ENCODE data around the gene NRIP1.

The NRIP1 gene

DNA sequence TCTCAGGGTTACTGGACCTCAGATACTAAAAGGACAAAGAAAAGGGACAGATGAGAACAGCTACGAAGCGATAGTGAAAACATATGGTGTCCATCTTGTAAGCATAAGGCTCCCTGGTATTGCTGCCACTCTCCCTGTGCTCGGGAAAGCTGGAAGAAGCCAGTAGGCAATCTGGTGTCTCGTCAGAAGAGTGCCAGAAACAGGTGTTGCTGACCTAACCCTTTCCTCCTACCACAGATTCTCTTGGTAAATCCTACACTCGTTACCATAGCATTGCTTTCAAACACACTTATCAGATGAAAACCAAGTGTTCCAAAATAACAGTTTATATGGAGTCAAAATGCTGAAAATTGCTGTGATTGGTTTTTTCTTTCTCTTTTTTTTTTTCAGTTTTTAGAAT is 146.3 kb downstream of the NRIP1 start:
- Histone ChIP-seq H2AFZ (ENCODE audit: insufficient read depth, low read length, poor library complexity) (no peak overlapping the region), H4K91ac (ENCODE audit: low read depth, low read length) (peak overlapping the region; percentile 55), H3K4me2 (ENCODE audit: low read length) (no peak overlapping the region), H3K4me1 (ENCODE audit: control insufficient read depth in 1 of 2, insufficient read depth in 2 of 2, low read length in 2 of 2) (peaks cover 4 to 10% of the 10 kb centered on the region in 2 experiments), H3K23ac (ENCODE audit: low read length) (no peak overlapping the region), H3K18ac (ENCODE audit: low read length) (peak overlapping the region; percentile 78), H2BK120ac (ENCODE audit: insufficient read depth, low read length, poor library complexity) (peak overlapping the region; percentile 80), H3K4me3 (ENCODE audit: low read depth, low read length) (no peak overlapping the region), H3K27me3 (ENCODE audit: insufficient read depth, low read length) (no peaks in the 10 kb centered on the region), H2BK12ac (ENCODE audit: low read length) (peak overlapping the region; percentile 97), H3K9me3 (ENCODE audit: insufficient read depth, low read depth, low read length) (no peaks in the 10 kb centered on the region), H2AK5ac (ENCODE audit: low read length) (peak overlapping the region; percentile 93), H3K9ac (ENCODE audit: low read length) (no peak overlapping the region), H3K4ac (ENCODE audit: low read depth, low read length) (peak overlapping the region; percentile 46), H3K36me3 (ENCODE audit: control insufficient read depth in 1 of 2, insufficient read depth in 2 of 2, low read length in 2 of 2) (no peaks in the 10 kb centered on the region), H4K12ac (ENCODE audit: low read depth, low read length) (no peak overlapping the region), H2BK5ac (ENCODE audit: low read depth, low read length, poor library complexity) (peak overlapping the region; percentile 40), H3K14ac (ENCODE audit: low read length) (peak overlapping the region; percentile 70), H4K8ac (ENCODE audit: low read depth, low read length) (no peak overlapping the region), H3K79me2 (ENCODE audit: control insufficient read depth, insufficient read depth, low read length, poor library complexity) (peaks cover 4% of the 10 kb centered on the region), H3K27ac (ENCODE audit: low read depth, low read length) (peak overlapping the region; percentile 34), H3K79me1 (ENCODE audit: low read length) (peaks cover 10% of the 10 kb centered on the region)
- DNase-seq = peak; percentile 85 to 93
- WGBS (ENCODE audit: extremely low coverage, insufficient coverage, insufficient read length) = no CpG with 5 or more reads among the region's 5 CpGs

- Histone ChIP-seq H3K36me3 (ENCODE audit: control insufficient read depth in 1 of 2, insufficient read depth in 2 of 2, low read length in 2 of 2) (no peaks in the 10 kb centered on the region), H3K4me1 (ENCODE audit: control insufficient read depth in 1 of 2, insufficient read depth in 2 of 2, low read length in 2 of 2) (peaks cover 4 to 10% of the 10 kb centered on the region in 2 experiments), H3K4ac (ENCODE audit: low read depth, low read length) (no peak overlapping the region), H3K9me3 (ENCODE audit: insufficient read depth, low read depth, low read length) (no peaks in the 10 kb centered on the region), H3K9ac (ENCODE audit: low read length) (no peak overlapping the region), H2BK120ac (ENCODE audit: insufficient read depth, low read length, poor library complexity) (no peak overlapping the region), H3K18ac (ENCODE audit: low read length) (no peak overlapping the region), H4K91ac (ENCODE audit: low read depth, low read length) (no peak overlapping the region), H3K4me3 (ENCODE audit: low read depth, low read length) (no peak overlapping the region), H3K79me2 (ENCODE audit: control insufficient read depth, insufficient read depth, low read length, poor library complexity) (peaks cover 4% of the 10 kb centered on the region), H4K8ac (ENCODE audit: low read depth, low read length) (no peak overlapping the region), H3K27ac (ENCODE audit: low read depth, low read length) (peak overlapping the region; percentile 65), H2BK12ac (ENCODE audit: low read length) (no peak overlapping the region), H3K27me3 (ENCODE audit: insufficient read depth, low read length) (no peaks in the 10 kb centered on the region), H4K12ac (ENCODE audit: low read depth, low read length) (no peak overlapping the region), H2AFZ (ENCODE audit: insufficient read depth, low read length, poor library complexity) (no peak overlapping the region), H2BK5ac (ENCODE audit: low read depth, low read length, poor library complexity) (no peak overlapping the region), H3K14ac (ENCODE audit: low read length) (no peak overlapping the region), H3K4me2 (ENCODE audit: low read length) (no peak overlapping the region), H2AK5ac (ENCODE audit: low read length) (no peak overlapping the region), H3K79me1 (ENCODE audit: low read length) (peaks cover 10% of the 10 kb centered on the region), H3K23ac (ENCODE audit: low read length) (no peak overlapping the region)
- DNase-seq = peak; percentile 65 to 90
- no CpG with 5 or more reads among the region's 2 CpGs for WGBS (ENCODE audit: extremely low coverage, insufficient coverage, insufficient read length)
These were observed 147.0 kb downstream of the NRIP1 start for GRCh38 chr21:14917762-14918161.

DNA sequence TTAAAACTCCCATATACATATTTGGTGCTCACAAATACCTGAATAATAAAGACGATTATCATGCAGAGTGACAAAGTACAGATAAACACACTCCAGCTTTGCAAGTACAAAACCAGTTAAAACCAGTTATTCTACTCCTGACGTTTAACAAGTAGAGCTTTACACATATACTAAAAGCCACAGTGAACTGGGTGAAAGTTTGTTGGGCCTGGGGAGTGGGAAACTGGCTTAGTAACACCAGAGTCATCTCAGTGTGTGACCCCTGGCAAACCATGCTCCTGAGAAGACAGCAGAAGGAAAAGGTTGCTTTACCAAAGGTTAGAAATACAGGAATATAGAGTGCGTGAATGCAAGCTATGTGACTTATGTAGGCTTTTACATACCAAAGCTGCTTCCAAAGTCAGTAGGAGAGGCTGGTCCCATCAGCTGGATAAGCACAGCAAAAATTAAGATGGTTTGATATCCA is 148.1 kb downstream of the NRIP1 start:
- H3K18ac ChIP-seq (ENCODE audit: low read length) = no peak overlapping the region
- H3K23ac ChIP-seq (ENCODE audit: low read length) = no peak overlapping the region
- peaks cover 2% of the 10 kb centered on the region for H3K9me3 ChIP-seq (ENCODE audit: insufficient read depth, low read depth, low read length)

GRCh38 chr21:14913638-14914037 is 151.2 kb downstream of the NRIP1 start:
- no peak overlapping the region for H2BK120ac ChIP-seq (ENCODE audit: insufficient read depth, low read length, poor library complexity)
- H3K79me1 ChIP-seq (ENCODE audit: low read length) = peaks cover 21% of the 10 kb centered on the region
- H3K79me2 ChIP-seq (ENCODE audit: control insufficient read depth, insufficient read depth, low read length, poor library complexity) = peaks cover 4% of the 10 kb centered on the region
- no peak overlapping the region for H3K23ac ChIP-seq (ENCODE audit: low read length)
- H4K8ac ChIP-seq (ENCODE audit: low read depth, low read length) = no peak overlapping the region
- no peak overlapping the region for H3K9ac ChIP-seq (ENCODE audit: low read length)
- H3K4me1 ChIP-seq (ENCODE audit: control insufficient read depth in 1 of 2, insufficient read depth in 2 of 2, low read length in 2 of 2) = peaks cover 20 to 26% of the 10 kb centered on the region in 2 experiments
- no CpG with 5 or more reads among the region's 2 CpGs for WGBS (ENCODE audit: extremely low coverage, insufficient coverage, insufficient read length)
- peaks cover 2% of the 10 kb centered on the region for H3K9me3 ChIP-seq (ENCODE audit: insufficient read depth, low read depth, low read length)
- H3K27ac ChIP-seq (ENCODE audit: low read depth, low read length) = no peak overlapping the region
- no peak overlapping the region for H3K4ac ChIP-seq (ENCODE audit: low read depth, low read length)
- H2AK5ac ChIP-seq (ENCODE audit: low read length) = no peak overlapping the region
- no peaks in the 10 kb centered on the region for H3K27me3 ChIP-seq (ENCODE audit: insufficient read depth, low read length)
- H2AFZ ChIP-seq (ENCODE audit: insufficient read depth, low read length, poor library complexity) = no peak overlapping the region
- no peak overlapping the region for H4K12ac ChIP-seq (ENCODE audit: low read depth, low read length)
- peak; percentile 57 to 98 for DNase-seq
- H2BK12ac ChIP-seq (ENCODE audit: low read length) = no peak overlapping the region
- no peak overlapping the region for H3K18ac ChIP-seq (ENCODE audit: low read length)
- no peak overlapping the region for H4K91ac ChIP-seq (ENCODE audit: low read depth, low read length)
- H2BK5ac ChIP-seq (ENCODE audit: low read depth, low read length, poor library complexity) = no peak overlapping the region
- H3K36me3 ChIP-seq (ENCODE audit: control insufficient read depth in 1 of 2, insufficient read depth in 2 of 2, low read length in 2 of 2) = no peaks in the 10 kb centered on the region
- H3K4me2 ChIP-seq (ENCODE audit: low read length) = no peak overlapping the region
- no peak overlapping the region for H3K14ac ChIP-seq (ENCODE audit: low read length)
- H3K4me3 ChIP-seq (ENCODE audit: low read depth, low read length) = no peak overlapping the region

More for the DNA sequence above, 148.1 kb downstream of the NRIP1 start:
- Histone ChIP-seq H3K14ac (ENCODE audit: low read length) (no peak overlapping the region), H3K4me2 (ENCODE audit: low read length) (peak overlapping the region; percentile 27), H3K79me1 (ENCODE audit: low read length) (peaks cover 18% of the 10 kb centered on the region), H2AFZ (ENCODE audit: insufficient read depth, low read length, poor library complexity) (no peak overlapping the region), H2AK5ac (ENCODE audit: low read length) (no peak overlapping the region), H4K8ac (ENCODE audit: low read depth, low read length) (no peak overlapping the region), H3K79me2 (ENCODE audit: control insufficient read depth, insufficient read depth, low read length, poor library complexity) (peaks cover 4% of the 10 kb centered on the region), H3K4me3 (ENCODE audit: low read depth, low read length) (no peak overlapping the region), H3K4ac (ENCODE audit: low read depth, low read length) (no peak overlapping the region), H3K36me3 (ENCODE audit: control insufficient read depth in 1 of 2, insufficient read depth in 2 of 2, low read length in 2 of 2) (no peaks in the 10 kb centered on the region), H3K27ac (ENCODE audit: low read depth, low read length) (peak overlapping the region; percentile 83), H4K91ac (ENCODE audit: low read depth, low read length) (no peak overlapping the region), H3K27me3 (ENCODE audit: insufficient read depth, low read length) (no peaks in the 10 kb centered on the region), H2BK12ac (ENCODE audit: low read length) (no peak overlapping the region), H2BK120ac (ENCODE audit: insufficient read depth, low read length, poor library complexity) (no peak overlapping the region), H2BK5ac (ENCODE audit: low read depth, low read length, poor library complexity) (no peak overlapping the region), H3K9ac (ENCODE audit: low read length) (no peak overlapping the region), H3K4me1 (ENCODE audit: control insufficient read depth in 1 of 2, insufficient read depth in 2 of 2, low read length in 2 of 2) (peaks cover 13 to 18% of the 10 kb centered on the region in 2 experiments), H4K12ac (ENCODE audit: low read depth, low read length) (no peak overlapping the region)
- DNase-seq = peak; percentile 96 to 99
- no CpG with 5 or more reads among the region's 3 CpGs for WGBS (ENCODE audit: extremely low coverage, insufficient coverage, insufficient read length)

Data from trophoblast cell (in vitro differentiated cells and primary cell).